HepG2 (cell line): ENCODE measurements around the gene BUD23. TPM values are rescaled to one million over a fixed set of nuclear protein-coding genes. Genes with fewer than 3 reads are reported as not detected.
A peak's percentile ranks its signal among the peaks of the same experiment; 100 is the strongest.

Source experiments
- AGO2 ChIP-seq: fragments of 200-400 bp; formaldehyde crosslinking; optimal IDR thresholded peaks from 2 replicates; pipeline ENCODE3; 2017; ENCODE audit warnings: mild to moderate bottlenecking, low read depth, low read length, moderate library complexity
- CSRNP1 ChIP-seq: sonication (generic); formaldehyde crosslinking; IDR thresholded peaks from 2 replicates; pipeline ENCODE4 v1.8.1; 2023; ENCODE audit warnings: mild to moderate bottlenecking, missing genetic modification reagents
- HMG20B ChIP-seq: conservative IDR thresholded peaks from 2 replicates; pipeline ENCODE4 v1.6.1; 2016; ENCODE audit warnings: missing genetic modification reagents, missing compliant biosample characterization
- HNF4A ChIP-seq: sonication (generic); formaldehyde crosslinking; IDR thresholded peaks from 2 replicates; pipeline ENCODE4 v1.4.0; 2020; ENCODE audit warnings: missing genetic modification reagents
- HOXA5 ChIP-seq: sonication (generic); formaldehyde crosslinking; IDR thresholded peaks from 2 replicates; pipeline ENCODE4 v1.4.0; 2020; ENCODE audit warnings: missing genetic modification reagents
- ISL2 ChIP-seq: sonication (generic); formaldehyde crosslinking; IDR thresholded peaks from 2 replicates; pipeline ENCODE4 v1.5.0; 2020; ENCODE audit warnings: missing genetic modification reagents
- MBNL3 ChIP-seq: fragments of 250-450 bp; sonication (Bioruptor Pico); conservative IDR thresholded peaks from 2 replicates; pipeline ENCODE4 v1.8.0; 2022; ENCODE audit warnings: mild to moderate bottlenecking, inconsistent platforms
- MIER2 ChIP-seq: IDR thresholded peaks from 2 replicates; pipeline ENCODE4 v1.6.1; 2016; ENCODE audit warnings: missing biosample characterization, missing genetic modification reagents
- MLXIP ChIP-seq: sonication (generic); formaldehyde crosslinking; IDR thresholded peaks from 2 replicates; pipeline ENCODE4 v1.9.0; 2021; ENCODE audit warnings: missing genetic modification reagents, borderline replicate concordance
- PATZ1 ChIP-seq: sonication (generic); formaldehyde crosslinking; IDR thresholded peaks from 2 replicates; pipeline ENCODE4 v1.4.0; 2020; ENCODE audit warnings: missing genetic modification reagents
- RARA ChIP-seq: IDR thresholded peaks from 2 replicates; pipeline ENCODE4 v1.6.1; 2016; ENCODE audit warnings: missing genetic modification reagents, missing compliant biosample characterization
- RFX5 ChIP-seq: IDR thresholded peaks from 2 replicates; pipeline ENCODE4 v1.6.1; 2011; ENCODE audit warnings: low read depth, low read length, improper control_type of control experiment
- ZBTB33 ChIP-seq: sonication (generic); formaldehyde crosslinking; IDR thresholded peaks from 2 replicates; pipeline ENCODE4 v1.4.0; 2020; ENCODE audit warnings: missing genetic modification reagents
- ZKSCAN5 ChIP-seq: sonication (generic); formaldehyde crosslinking; IDR thresholded peaks from 2 replicates; pipeline ENCODE4 v1.5.1; 2020; ENCODE audit warnings: mild to moderate bottlenecking, missing genetic modification reagents
- ZNF143 ChIP-seq: sonication (generic); formaldehyde crosslinking; IDR thresholded peaks from 2 replicates; pipeline ENCODE4 v1.4.0; 2020; ENCODE audit warnings: missing genetic modification reagents
- ZNF274 ChIP-seq: sonication (generic); formaldehyde crosslinking; IDR thresholded peaks from 2 replicates; pipeline ENCODE4 v1.5.1; 2020; ENCODE audit warnings: mild to moderate bottlenecking, missing genetic modification reagents
- ZNF574 ChIP-seq: sonication (generic); formaldehyde crosslinking; IDR thresholded peaks from 2 replicates; pipeline ENCODE4 v1.4.0; 2020; ENCODE audit warnings: missing genetic modification reagents
- ZSCAN30 ChIP-seq: sonication (generic); formaldehyde crosslinking; IDR thresholded peaks from 2 replicates; pipeline ENCODE4 v1.5.0; 2020; ENCODE audit warnings: mild to moderate bottlenecking, missing genetic modification reagents
- polyA plus RNA-seq, 8 experiments: library from polyadenylated mRNA; depleted of rRNA in 3 of 8; stranded (reverse) in 7 of 8; unstranded in 1 of 8; fragments of >200 nt; fragmentation: Illumina TruSeq in 4 of 8; extraction: Trizol in 4 of 8; gene quantifications; 2 replicates each; pipeline versions ENCODE4 v1.2.1 to v1.2.3, GENCODE V29; 2011 to 2016; ENCODE audit warnings: low read depth in 4 of 8, missing spikeins in 1 of 8, mixed read lengths in 1 of 8; ENCODE audit not compliant: insufficient read depth in 1 of 8
- total RNA-seq, 5 experiments: library from RNA; depleted of rRNA; stranded (reverse); fragments of >200 nt; fragmentation: Illumina TruSeq; extraction: Trizol; gene quantifications; 2 replicates each; pipeline ENCODE4 v1.2.3, GENCODE V29; 2016; ENCODE audit warnings: low read depth in 1 of 5

BUD23 gene
- total and polyA plus RNA-seq, 2 of the 13 experiments (the other 11 are each of a cell fraction or from before 2014, with no cell fraction given) = 47.5 to 54.5 TPM

- TF ChIP-seq ZBTB33 (CRISPR knock-in tag) = no peak
- TF ChIP-seq ZNF574 = no peak
- TF ChIP-seq RFX5 = 0 out of 2 replicates have a peak, but pooled peaks have one; percentile 12
- TF ChIP-seq HNF4A = peak; percentile 22; the same call in 1 of the 2 replicates
- TF ChIP-seq MIER2 (CRISPR knock-in tag) = no peak
- no peak for TF ChIP-seq AGO2
- 0 out of 2 replicates have a peak, but pooled peaks have one; percentile 20 for TF ChIP-seq RARA (CRISPR knock-in tag)
- TF ChIP-seq HOXA5 (CRISPR knock-in tag) = no peak
- TF ChIP-seq CSRNP1 (CRISPR knock-in tag) = 0 out of 2 replicates have a peak, but pooled peaks have one; percentile 25
- TF ChIP-seq ZNF143 (CRISPR knock-in tag) = no peak
- no peak for TF ChIP-seq ZSCAN30
- no peak for TF ChIP-seq ISL2
- 0 out of 2 replicates have a peak, but pooled peaks have one; percentile 14 for TF ChIP-seq ZKSCAN5
- no peak for TF ChIP-seq ZNF274 (CRISPR knock-in tag)
- TF ChIP-seq PATZ1 (CRISPR knock-in tag) = no peak
- no peak for TF ChIP-seq MLXIP (CRISPR knock-in tag)
- TF ChIP-seq HMG20B (CRISPR knock-in tag) = no peak
- TF ChIP-seq MBNL3 (CRISPR knock-in tag) = no peak
Measured at GRCh38 chr7:73742753-73743641, 59.6 kb downstream of the BUD23 start (continued).
